ENCODE results near the gene ATP6V1E1.
"Not testable (repeated sequence)": the region's sequence is repeated elsewhere in the genome, so short reads cannot be mapped to it uniquely, and the experiment has no call there.

ATP6V1E1 gene

GRCh38 chr22:17628406-17629172, at the start of gene ATP6V1E1:
ATP6V1E1 (minus strand) TSS chr22:17628749; CDS start chr22:17628635, 114 bp downstream.
- in situ Hi-C loops (cut with MboI; ENCODE audit: low sequenced_read_pairs): no loop called here
- H3K9me3 ChIP-seq: no peaks in the 10 kb centered on the region
- peaks cover 4% of the 10 kb centered on the region; the same call in 1 of the 2 replicates for H3K36me3 ChIP-seq (replicated peaks)
- no peaks in the 10 kb centered on the region for H3K27me3 ChIP-seq (ENCODE audit: low read depth)
- H3K4me3 ChIP-seq: peak within 1 kb of the TSS; percentile 90
- peak; percentile 91 to 96 for DNase-seq (ENCODE audit: low spot score in 2 of 2)
- H3K4me1 ChIP-seq: no peaks in the 10 kb centered on the region; the same call in 1 of the 2 replicates

DNA sequence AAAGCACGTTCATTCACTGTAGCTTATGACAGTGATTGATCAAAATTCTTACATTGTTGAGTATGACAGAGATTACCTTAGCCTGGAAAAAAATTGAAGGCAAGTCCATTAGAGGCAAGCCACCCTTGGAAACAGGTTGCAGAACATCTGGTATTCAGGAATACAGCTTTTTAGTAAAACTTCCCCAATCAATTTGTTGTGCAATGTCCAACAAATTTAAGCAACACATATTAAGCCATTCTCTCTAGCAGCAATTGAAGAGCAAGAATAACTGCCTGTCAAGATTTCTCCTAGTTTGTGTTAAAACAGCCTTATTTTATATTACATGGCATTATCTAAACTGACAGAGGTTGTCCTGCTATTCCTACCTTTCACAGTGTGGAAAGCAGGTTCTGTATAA, 47.0 kb upstream of the ATP6V1E1 start:
- H3K36me3 ChIP-seq (replicated peaks): no peaks in the 10 kb centered on the region
- H3K4me1 ChIP-seq: peaks cover 9% of the 10 kb centered on the region
- H3K9me3 ChIP-seq: no peaks in the 10 kb centered on the region
- in situ Hi-C loops (cut with MboI; ENCODE audit: low sequenced_read_pairs): no loop called here
- no peak overlapping the region for H3K4me3 ChIP-seq
- H3K27me3 ChIP-seq (ENCODE audit: low read depth): no peaks in the 10 kb centered on the region
- DNase-seq (ENCODE audit: low spot score in 2 of 2): no peak

DNA sequence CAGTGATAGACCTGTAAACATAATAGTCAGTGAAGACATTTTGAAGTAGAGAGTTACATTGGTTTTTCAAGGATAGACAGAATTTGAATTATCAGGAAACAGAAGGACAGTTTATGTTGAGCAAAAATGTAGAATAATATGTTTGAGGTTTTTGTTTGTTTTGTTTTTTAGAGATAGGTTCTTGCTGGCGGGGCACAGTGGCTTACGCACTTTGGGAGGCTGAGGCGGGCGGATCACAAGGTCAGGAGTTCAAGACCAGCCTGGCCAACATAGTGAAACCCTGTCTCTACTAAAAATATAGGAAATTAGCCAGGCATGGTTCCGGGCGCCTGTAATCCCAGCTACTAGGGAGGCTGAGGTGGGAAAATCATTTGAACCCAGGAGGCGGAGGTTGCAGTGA, 45.6 kb upstream of the ATP6V1E1 start:
- H3K4me1 ChIP-seq: peaks cover 9% of the 10 kb centered on the region
- in situ Hi-C loops (cut with MboI; ENCODE audit: low sequenced_read_pairs): no loop called here
- H3K27me3 ChIP-seq (ENCODE audit: low read depth): no peaks in the 10 kb centered on the region
- no peak overlapping the region for H3K4me3 ChIP-seq
- no peaks in the 10 kb centered on the region; the same call in 1 of the 2 replicates for H3K36me3 ChIP-seq (replicated peaks)
- no peaks in the 10 kb centered on the region for H3K9me3 ChIP-seq
- DNase-seq (ENCODE audit: low spot score in 2 of 2): no peak

- in situ Hi-C loops (cut with MboI; ENCODE audit: low sequenced_read_pairs): no loop called here
- no peaks in the 10 kb centered on the region; the same call in 1 of the 2 replicates for H3K36me3 ChIP-seq (replicated peaks)
- DNase-seq (ENCODE audit: low spot score in 2 of 2): peak in 1 of 2 experiments; percentile 35
These were observed 44.0 kb upstream of the ATP6V1E1 start for GRCh38 chr22:17672417-17672991.

DNA sequence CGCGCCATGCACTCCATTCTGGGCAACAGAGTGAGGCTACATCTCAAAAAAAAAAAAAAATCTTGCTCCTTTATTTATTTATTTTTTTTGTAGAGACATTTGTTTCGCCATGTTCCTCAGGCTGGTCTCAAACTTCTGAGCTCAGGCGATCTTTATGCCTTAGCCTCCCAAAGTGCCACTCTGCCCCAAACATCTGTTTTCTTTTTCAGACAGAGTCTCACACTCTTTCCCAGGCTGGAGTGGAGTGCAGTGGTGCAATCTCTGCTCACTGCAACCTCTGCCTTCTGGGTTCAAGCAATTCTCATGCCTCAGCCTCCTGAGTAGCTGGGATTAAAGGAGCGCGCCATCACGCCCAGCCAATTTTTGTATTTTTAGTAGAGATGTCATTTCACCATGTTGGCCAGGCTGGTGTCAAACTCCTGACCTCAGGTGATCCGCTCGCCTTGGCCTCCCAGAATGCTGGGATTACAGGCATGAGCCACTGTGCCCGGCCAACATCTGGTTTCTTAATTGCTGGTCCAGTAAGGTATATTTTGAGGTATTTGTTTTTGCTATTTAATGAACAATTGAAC, 43.1 kb upstream of the ATP6V1E1 start:
- H3K4me3 ChIP-seq; in situ Hi-C loops (cut with MboI; ENCODE audit: low sequenced_read_pairs); H3K4me1 ChIP-seq; H3K9me3 ChIP-seq; H3K27me3 ChIP-seq (ENCODE audit: low read depth); DNase-seq (ENCODE audit: low spot score in 2 of 2); H3K36me3 ChIP-seq (replicated peaks): not testable (repeated sequence)

More at GRCh38 chr22:17672417-17672991, 44.0 kb upstream of the ATP6V1E1 start:
- Histone ChIP-seq H3K4me1 (peaks cover 9% of the 10 kb centered on the region), H3K9me3 (no peaks in the 10 kb centered on the region), H3K27me3 (ENCODE audit: low read depth) (no peaks in the 10 kb centered on the region), H3K4me3 (no peak overlapping the region)

GRCh38 chr22:17665854-17666253, 37.3 kb upstream of the ATP6V1E1 start:
- no peak for DNase-seq (ENCODE audit: low spot score in 2 of 2)
- H3K27me3 ChIP-seq (ENCODE audit: low read depth): no peaks in the 10 kb centered on the region
- H3K9me3 ChIP-seq: 0 out of 2 replicates have a peak, but pooled peaks cover 6% of the 10 kb centered on the region
- H3K4me3 ChIP-seq: no peak overlapping the region
- H3K4me1 ChIP-seq: no peaks in the 10 kb centered on the region
- in situ Hi-C loops (cut with MboI; ENCODE audit: low sequenced_read_pairs): no loop called here
- H3K36me3 ChIP-seq (replicated peaks): peaks cover 33% of the 10 kb centered on the region

GRCh38 chr22:17665248-17665647, 36.7 kb upstream of the ATP6V1E1 start:
- no peak overlapping the region for H3K4me3 ChIP-seq
- no peak for DNase-seq (ENCODE audit: low spot score in 2 of 2)
- no peaks in the 10 kb centered on the region for H3K27me3 ChIP-seq (ENCODE audit: low read depth)
- no peaks in the 10 kb centered on the region for H3K4me1 ChIP-seq
- H3K36me3 ChIP-seq (replicated peaks): peaks cover 33% of the 10 kb centered on the region
- in situ Hi-C loops (cut with MboI; ENCODE audit: low sequenced_read_pairs): no loop called here
- 0 out of 2 replicates have a peak, but pooled peaks cover 6% of the 10 kb centered on the region for H3K9me3 ChIP-seq

DNA sequence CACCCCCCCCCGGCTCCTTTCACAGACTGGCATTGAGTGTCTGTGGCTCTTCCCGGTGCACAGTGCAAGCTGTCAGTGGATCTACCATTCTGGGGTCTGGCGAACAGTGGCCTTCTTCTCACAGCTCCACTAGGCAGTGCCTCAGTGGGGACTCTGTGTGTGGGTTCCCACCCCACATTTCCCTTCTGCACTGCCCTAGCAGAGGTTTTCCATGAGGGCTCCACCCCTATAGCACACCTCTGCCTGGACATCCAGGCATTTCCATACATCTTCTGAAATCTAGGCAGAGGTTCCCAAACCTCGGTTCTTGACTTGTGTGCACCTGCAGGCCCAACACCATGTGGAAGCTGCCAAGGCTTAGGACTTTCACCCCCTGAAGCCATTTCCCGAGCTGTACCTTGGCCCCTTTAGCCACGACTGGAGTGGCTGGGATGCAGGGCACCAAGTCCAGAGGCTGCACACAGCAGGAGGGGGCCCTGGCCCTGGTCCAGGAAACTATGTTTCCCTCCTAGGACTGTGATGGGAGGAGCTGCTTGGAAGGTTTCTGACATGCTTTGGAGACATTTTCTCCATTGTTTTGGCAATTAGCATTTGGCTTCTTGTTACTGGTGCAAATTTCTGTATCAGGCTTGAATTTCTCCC, 36.0 kb upstream of the ATP6V1E1 start:
- 0 out of 2 replicates have a peak, but pooled peaks cover 6% of the 10 kb centered on the region for H3K9me3 ChIP-seq
- no peaks in the 10 kb centered on the region for H3K27me3 ChIP-seq (ENCODE audit: low read depth)
- in situ Hi-C loops (cut with MboI; ENCODE audit: low sequenced_read_pairs): no loop called here
- no peaks in the 10 kb centered on the region for H3K4me1 ChIP-seq
- H3K36me3 ChIP-seq (replicated peaks): peaks cover 33% of the 10 kb centered on the region
- no peak overlapping the region for H3K4me3 ChIP-seq
- DNase-seq (ENCODE audit: low spot score in 2 of 2): no peak

- H3K4me1 ChIP-seq: no peaks in the 10 kb centered on the region
- peaks cover 16% of the 10 kb centered on the region for H3K36me3 ChIP-seq (replicated peaks)
- H3K9me3 ChIP-seq: no peaks in the 10 kb centered on the region
- no peak overlapping the region for H3K4me3 ChIP-seq
- H3K27me3 ChIP-seq (ENCODE audit: low read depth): no peaks in the 10 kb centered on the region
- in situ Hi-C loops (cut with MboI; ENCODE audit: low sequenced_read_pairs): loop anchor here (10.0 kb wide), 2 partner anchors 58 to 62 kb away; no protein-coding TSS in a partner anchor
- no peak for DNase-seq (ENCODE audit: low spot score in 2 of 2)
These were observed 28.4 kb upstream of the ATP6V1E1 start for GRCh38 chr22:17656870-17657395.

- no peak for DNase-seq (ENCODE audit: low spot score in 2 of 2)
- H3K36me3 ChIP-seq (replicated peaks): peaks cover 16% of the 10 kb centered on the region
- no peak overlapping the region for H3K4me3 ChIP-seq
- no peaks in the 10 kb centered on the region for H3K9me3 ChIP-seq
- in situ Hi-C loops (cut with MboI; ENCODE audit: low sequenced_read_pairs): loop anchor here (10.0 kb wide), 2 partner anchors 60 kb away; no protein-coding TSS in a partner anchor
- no peaks in the 10 kb centered on the region for H3K27me3 ChIP-seq (ENCODE audit: low read depth)
- H3K4me1 ChIP-seq: no peaks in the 10 kb centered on the region
These were observed 26.7 kb upstream of the ATP6V1E1 start for GRCh38 chr22:17655289-17655688.

GRCh38 chr22:17648569-17648968, 20.0 kb upstream of the ATP6V1E1 start:
- Histone ChIP-seq H3K27me3 (ENCODE audit: low read depth) (no peaks in the 10 kb centered on the region), H3K4me3 (no peak overlapping the region), H3K4me1 (peaks cover 4% of the 10 kb centered on the region; the same call in 1 of the 2 replicates), H3K9me3 (no peaks in the 10 kb centered on the region), H3K36me3 (replicated peaks) (no peaks in the 10 kb centered on the region)
- in situ Hi-C loops (cut with MboI; ENCODE audit: low sequenced_read_pairs): no loop called here
- no peak for DNase-seq (ENCODE audit: low spot score in 2 of 2)

DNA sequence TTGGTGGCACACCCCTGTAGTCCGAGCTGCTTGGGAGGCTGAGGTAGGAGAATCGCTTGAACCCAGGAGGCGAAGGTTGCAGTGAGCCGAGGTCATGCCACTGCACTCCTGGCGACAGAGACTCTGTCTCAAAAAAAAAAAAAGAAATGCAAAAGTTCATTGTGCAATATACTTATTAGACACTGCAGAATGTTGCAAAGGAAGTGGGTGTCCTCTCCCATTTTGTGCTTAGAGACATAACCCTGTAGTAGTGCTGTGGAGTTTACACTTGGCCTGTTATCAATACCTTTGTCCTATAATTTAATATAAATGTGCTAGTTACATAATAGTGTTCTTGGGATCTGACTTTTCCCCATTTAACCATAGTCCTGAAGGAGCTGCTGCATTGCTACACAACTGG, 19.4 kb upstream of the ATP6V1E1 start:
- no peak for DNase-seq (ENCODE audit: low spot score in 2 of 2)
- Histone ChIP-seq H3K36me3 (replicated peaks) (no peaks in the 10 kb centered on the region), H3K9me3 (no peaks in the 10 kb centered on the region), H3K4me1 (peaks cover 4% of the 10 kb centered on the region; the same call in 1 of the 2 replicates), H3K4me3 (no peak overlapping the region), H3K27me3 (ENCODE audit: low read depth) (no peaks in the 10 kb centered on the region)
- in situ Hi-C loops (cut with MboI; ENCODE audit: low sequenced_read_pairs): no loop called here

- in situ Hi-C loops (cut with MboI; ENCODE audit: low sequenced_read_pairs): no loop called here
- no peaks in the 10 kb centered on the region for H3K36me3 ChIP-seq (replicated peaks)
- DNase-seq (ENCODE audit: low spot score in 2 of 2): no peak
- H3K4me1 ChIP-seq: peaks cover 4% of the 10 kb centered on the region; the same call in 1 of the 2 replicates
- H3K9me3 ChIP-seq: no peaks in the 10 kb centered on the region
- no peaks in the 10 kb centered on the region for H3K27me3 ChIP-seq (ENCODE audit: low read depth)
- no peak overlapping the region for H3K4me3 ChIP-seq
These were observed 18.9 kb upstream of the ATP6V1E1 start for GRCh38 chr22:17647452-17647851.

All from HAP-1 (cell line).